GM12875 (cell line): Measurements from ENCODE around the gene MRPS34.

Experiments used
- H3K4me3 ChIP-seq: one replicate; pipeline ENCODE4 v1.5.1; 2011; ENCODE audit warnings: low read depth, low read length, control low read depth
- CTCF ChIP-seq: IDR thresholded peaks from 2 replicates; pipeline ENCODE4 v1.5.1; 2011; ENCODE audit warnings: low read depth, mild to moderate bottlenecking, control low read depth, inconsistent platforms, low read length, moderate library complexity, borderline replicate concordance; ENCODE audit not compliant: insufficient read depth

The MRPS34 gene

GRCh38 chr16:1745900-1746692 is 26.8 kb downstream of the MRPS34 start:
- H3K4me3 ChIP-seq = no peak overlapping the region
- TF ChIP-seq CTCF = no peak

GRCh38 chr16:1745181-1745899 is 27.6 kb downstream of the MRPS34 start:
- H3K4me3 ChIP-seq = no peak overlapping the region
- no peak for TF ChIP-seq CTCF

- no peak overlapping the region for H3K4me3 ChIP-seq
- no peak for TF ChIP-seq CTCF
Measured at GRCh38 chr16:1744338-1744840, 28.5 kb downstream of the MRPS34 start.

GRCh38 chr16:1743376-1744337 is 29.3 kb downstream of the MRPS34 start:
- TF ChIP-seq CTCF = no peak
- no peak overlapping the region for H3K4me3 ChIP-seq

- TF ChIP-seq CTCF = no peak
- no peak overlapping the region for H3K4me3 ChIP-seq
Measured at GRCh38 chr16:1741553-1742165, 31.3 kb downstream of the MRPS34 start.

- TF ChIP-seq CTCF = no peak
- H3K4me3 ChIP-seq = no peak overlapping the region
Measured at GRCh38 chr16:1740781-1741490, 32.0 kb downstream of the MRPS34 start.
